ENCODE data around the gene CPOX.

CPOX gene

GRCh38 chr3:98532709-98533571, 60.5 kb downstream of the CPOX start:
- DNase-seq = no peak

GRCh38 chr3:98532275-98532637, 61.2 kb downstream of the CPOX start:
- DNase-seq = no peak

GRCh38 chr3:98531622-98532274, 61.7 kb downstream of the CPOX start, which contains the start of gene GPR15:
GPR15 (plus strand) TSS chr3:98531978; CDS start chr3:98532034, 56 bp downstream.
- DNase-seq = no peak

DNA sequence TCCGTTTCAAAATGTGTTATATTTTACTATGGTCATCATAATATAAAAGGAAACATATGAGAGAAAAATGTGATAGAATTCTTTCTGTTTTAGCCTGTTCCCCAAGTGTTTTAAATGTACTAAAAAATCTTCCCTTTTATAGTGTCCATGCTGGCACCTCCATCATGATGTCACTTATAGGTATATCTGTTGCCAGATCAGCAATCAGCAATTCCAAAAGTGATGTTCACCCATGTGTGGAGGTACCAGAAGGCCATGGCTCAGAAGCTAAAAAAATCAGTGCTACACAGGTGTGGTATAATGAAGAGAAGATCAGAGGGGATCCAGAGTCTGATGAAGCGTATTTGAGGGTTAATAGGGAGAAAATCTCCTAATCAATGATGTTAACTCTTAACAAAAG, 62.7 kb downstream of the CPOX start:
- DNase-seq = no peak

GRCh38 chr3:98529856-98530459, 63.5 kb downstream of the CPOX start:
- no peak for DNase-seq

All from activated CD8-positive, alpha-beta memory T cell treated with anti-CD3 and anti-CD28 coated beads, Interleukin-2, amount 50 U/mL, for 48 hours (primary cell).